GM12873 (cell line): ENCODE data around the gene MAGI1.

Source experiments
- TF ChIP-seq, protein P1 (sequence below): IDR thresholded peaks from 2 replicates; pipeline ENCODE4 v1.5.1; 2012; ENCODE audit warnings: low read depth, mild to moderate bottlenecking, moderate library complexity, low read length, control low read depth; ENCODE audit not compliant: insufficient read depth; ENCODE audit errors: missing control alignments

MAGI1 gene

DNA sequence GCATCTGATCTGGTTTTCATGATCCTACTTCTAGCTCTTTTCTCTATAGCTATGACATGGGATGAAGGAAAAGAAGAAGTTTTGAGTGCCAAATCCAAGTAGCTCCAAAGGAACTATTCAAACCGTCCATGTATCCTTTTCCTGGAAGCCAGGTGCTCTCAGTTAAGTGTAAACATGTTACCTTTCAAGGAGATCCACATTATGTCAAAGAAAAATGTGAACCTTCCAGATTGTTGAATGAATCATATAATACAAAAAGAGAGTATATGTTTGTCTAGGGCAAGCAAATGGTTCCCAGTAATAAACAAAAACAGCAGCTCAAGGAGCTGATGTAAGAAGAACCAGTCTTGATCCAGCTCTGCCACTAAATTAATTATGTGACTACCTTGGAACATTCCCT is 534.9 kb downstream of the MAGI1 start:
- TF ChIP-seq, protein P1, sequence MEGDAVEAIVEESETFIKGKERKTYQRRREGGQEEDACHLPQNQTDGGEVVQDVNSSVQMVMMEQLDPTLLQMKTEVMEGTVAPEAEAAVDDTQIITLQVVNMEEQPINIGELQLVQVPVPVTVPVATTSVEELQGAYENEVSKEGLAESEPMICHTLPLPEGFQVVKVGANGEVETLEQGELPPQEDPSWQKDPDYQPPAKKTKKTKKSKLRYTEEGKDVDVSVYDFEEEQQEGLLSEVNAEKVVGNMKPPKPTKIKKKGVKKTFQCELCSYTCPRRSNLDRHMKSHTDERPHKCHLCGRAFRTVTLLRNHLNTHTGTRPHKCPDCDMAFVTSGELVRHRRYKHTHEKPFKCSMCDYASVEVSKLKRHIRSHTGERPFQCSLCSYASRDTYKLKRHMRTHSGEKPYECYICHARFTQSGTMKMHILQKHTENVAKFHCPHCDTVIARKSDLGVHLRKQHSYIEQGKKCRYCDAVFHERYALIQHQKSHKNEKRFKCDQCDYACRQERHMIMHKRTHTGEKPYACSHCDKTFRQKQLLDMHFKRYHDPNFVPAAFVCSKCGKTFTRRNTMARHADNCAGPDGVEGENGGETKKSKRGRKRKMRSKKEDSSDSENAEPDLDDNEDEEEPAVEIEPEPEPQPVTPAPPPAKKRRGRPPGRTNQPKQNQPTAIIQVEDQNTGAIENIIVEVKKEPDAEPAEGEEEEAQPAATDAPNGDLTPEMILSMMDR: no peak

DNA sequence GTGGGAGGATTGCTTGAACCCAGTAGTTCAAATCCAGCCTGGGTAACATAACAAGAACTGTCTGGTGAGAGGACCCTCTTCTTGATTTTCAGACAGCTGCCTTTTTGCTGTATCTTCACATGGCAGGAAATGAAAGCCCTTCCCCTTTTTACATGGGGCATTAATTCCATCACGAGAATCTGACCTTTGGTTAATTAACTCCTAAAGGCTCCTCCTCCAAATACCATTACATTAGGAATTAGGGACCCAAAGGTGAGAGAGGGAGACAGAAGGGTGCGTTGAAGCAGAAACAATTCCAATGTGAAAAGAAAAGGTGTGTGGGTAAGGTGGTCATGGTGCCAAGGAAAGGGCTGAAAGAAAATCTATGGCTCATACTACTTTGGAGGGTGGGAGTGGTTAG is 536.2 kb downstream of the MAGI1 start:
- TF ChIP-seq, protein P1: no peak

DNA sequence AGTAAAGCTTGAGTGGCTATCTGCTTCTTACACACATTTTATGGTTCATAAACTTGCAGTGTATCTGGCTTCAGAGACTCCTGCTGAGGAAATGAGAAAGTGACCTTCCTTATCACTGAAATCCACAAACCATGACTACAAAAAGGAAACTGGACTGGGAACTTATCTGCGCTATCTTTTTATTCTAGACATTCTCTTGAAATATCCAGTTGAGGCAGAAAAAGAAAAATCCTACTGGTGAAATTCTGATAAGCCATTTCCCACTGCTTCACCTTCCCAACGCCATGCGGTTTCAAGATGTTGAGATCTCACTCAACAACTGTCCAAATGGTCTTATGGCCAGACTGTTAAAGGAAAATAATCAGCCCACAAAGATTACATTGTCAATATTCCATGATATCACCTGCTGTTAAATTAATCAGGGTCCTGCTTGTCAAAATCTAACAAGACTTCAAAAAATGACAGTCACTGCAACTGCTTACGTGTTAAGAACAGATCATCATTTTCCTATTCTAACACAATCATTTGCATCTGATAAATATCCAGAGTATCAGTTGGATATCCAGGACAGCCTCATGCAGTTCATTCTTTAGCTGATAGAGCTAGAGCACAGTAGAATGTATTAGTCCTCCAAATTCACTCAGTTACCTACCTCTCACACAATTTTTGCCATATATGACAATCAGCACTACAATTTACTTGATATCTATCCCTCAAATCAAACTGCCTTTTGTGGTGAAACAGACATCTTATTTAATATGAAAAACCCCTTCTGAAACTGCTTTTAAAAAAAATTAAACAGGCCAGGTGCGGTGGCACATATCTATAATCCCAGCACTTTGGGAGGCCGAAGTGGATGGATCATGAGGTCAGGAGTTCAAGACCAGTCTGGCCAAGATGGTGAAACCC is 538.1 kb downstream of the MAGI1 start:
- TF ChIP-seq, protein P1: no peak

DNA sequence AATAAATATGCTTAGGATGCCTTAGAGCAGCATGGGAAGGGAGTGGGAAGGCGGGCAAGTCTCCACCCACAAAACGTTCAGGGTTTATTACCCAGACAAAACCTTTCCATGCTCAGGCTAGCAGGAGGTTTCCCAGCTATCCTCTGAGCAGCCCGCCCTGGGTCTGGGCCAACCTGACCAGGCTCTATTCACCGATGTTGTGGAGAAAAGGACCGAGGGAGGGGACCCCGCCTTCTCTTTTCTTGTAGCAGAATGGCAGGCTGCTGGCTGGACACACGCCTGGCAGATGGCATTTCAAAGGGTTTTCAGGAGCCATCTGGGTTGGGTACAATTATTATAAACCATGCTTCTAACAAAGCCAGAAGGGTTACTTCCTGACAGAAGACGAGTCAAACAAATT is 540.9 kb downstream of the MAGI1 start:
- TF ChIP-seq, protein P1: no peak

DNA sequence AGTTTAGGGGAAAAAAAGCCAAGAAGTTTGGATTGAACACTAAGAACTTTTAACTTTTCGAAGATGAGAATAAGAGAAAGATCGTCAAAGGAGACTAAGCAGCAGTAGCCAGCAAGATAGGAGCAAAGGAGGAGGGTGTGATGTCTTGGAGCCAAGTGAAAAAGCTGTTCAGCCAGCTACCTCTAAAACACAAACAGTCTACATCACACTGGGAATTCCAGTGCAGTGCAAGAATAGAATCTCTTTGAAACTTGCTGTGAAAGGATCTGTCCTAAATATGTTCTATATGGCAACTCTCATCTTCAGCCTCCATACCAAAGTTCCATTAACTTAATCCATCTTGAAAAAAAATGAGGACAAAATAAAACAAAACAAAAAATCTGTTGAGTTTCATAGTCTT is 541.5 kb downstream of the MAGI1 start:
- TF ChIP-seq, protein P1: no peak

DNA sequence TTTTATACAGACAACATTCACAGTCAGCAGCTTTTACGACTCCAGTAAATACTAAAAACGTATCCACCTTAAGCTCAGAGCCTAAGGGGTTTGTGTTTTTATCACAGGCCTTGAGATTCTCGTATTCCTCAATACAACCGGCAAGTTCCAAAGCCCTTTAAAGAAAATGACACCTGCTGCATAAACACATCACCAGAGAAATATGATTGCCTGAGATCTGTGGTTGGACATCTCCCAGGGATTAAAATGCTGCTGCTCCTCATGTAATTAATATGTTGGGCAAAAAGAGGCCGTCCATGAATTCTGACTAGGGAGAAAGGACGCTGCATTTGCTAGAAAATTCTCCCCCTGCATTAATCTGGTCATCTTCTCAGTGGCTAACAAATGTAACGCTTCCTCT is 544.8 kb downstream of the MAGI1 start:
- TF ChIP-seq, protein P1: no peak

DNA sequence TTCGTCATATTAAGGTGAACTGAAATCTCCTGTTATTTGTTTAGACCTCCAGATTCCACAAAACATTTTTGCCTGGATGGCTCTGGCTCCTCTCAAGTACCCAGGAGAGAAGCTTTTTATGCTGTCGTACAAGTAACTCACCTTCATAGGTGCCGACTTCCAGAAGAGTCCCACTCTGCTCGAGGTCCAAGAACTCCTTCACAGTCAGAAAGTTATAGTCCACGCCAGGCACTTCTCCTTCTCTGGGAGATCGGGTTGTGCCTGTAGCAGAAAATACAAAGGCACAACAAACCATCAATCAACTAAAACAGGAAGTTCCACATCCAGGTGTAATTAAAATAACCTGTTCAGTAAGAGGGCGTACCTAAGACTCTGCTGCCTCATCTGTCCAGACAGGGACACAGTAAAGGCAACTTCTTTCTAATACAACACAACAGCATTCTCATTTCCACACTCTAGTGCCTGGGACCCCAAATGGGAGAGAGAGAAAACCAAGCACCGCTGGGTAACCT is 545.3 kb downstream of the MAGI1 start:
- TF ChIP-seq, protein P1: no peak
